H9 (cell line): ENCODE measurements around the gene DNASE1L1. TPM values are rescaled to one million over a fixed set of nuclear protein-coding genes. Genes with fewer than 3 reads are reported as not detected.

Experiments
- DNase-seq: peaks from one replicate; pipeline ENCODE4 v3.0.0-alpha.2; 2017
- H2AFZ ChIP-seq: one replicate; pipeline ENCODE4 v1.6.1; 2013; ENCODE audit warnings: mild to moderate bottlenecking, low read length, control low read depth, moderate library complexity
- H2AK5ac ChIP-seq: 2 replicates; pipeline ENCODE4 v1.6.1; 2013; ENCODE audit warnings: low read length, control low read depth, mixed read lengths; ENCODE audit not compliant: insufficient read length
- H2BK120ac ChIP-seq: one replicate; pipeline ENCODE4 v1.6.1; 2013; ENCODE audit warnings: low read depth, mild to moderate bottlenecking, low read length, control low read depth, inconsistent platforms; ENCODE audit not compliant: poor library complexity, severe bottlenecking
- H2BK12ac ChIP-seq: 2 replicates; pipeline ENCODE4 v1.6.1; 2013; ENCODE audit warnings: low read length, control low read depth, mixed read lengths, low read depth; ENCODE audit not compliant: insufficient read length
- H2BK15ac ChIP-seq: 2 replicates; pipeline ENCODE4 v1.6.1; 2013; ENCODE audit warnings: low read depth, low read length, control low read depth
- H2BK20ac ChIP-seq: one replicate; pipeline ENCODE4 v1.6.1; 2013; ENCODE audit warnings: low read depth, mild to moderate bottlenecking, low read length, control low read depth, inconsistent platforms; ENCODE audit not compliant: poor library complexity, severe bottlenecking
- H2BK5ac ChIP-seq: 2 replicates; pipeline ENCODE4 v1.6.1; 2013; ENCODE audit warnings: low read length, control low read depth, mixed read lengths; ENCODE audit not compliant: insufficient read length
- H3K14ac ChIP-seq: 2 replicates; pipeline ENCODE4 v1.6.1; 2013; ENCODE audit warnings: low read length, control low read depth; ENCODE audit not compliant: insufficient read depth
- H3K18ac ChIP-seq: 2 replicates; pipeline ENCODE4 v1.6.1; 2013; ENCODE audit warnings: low read depth, mild to moderate bottlenecking, mixed read lengths, low read length, control low read depth; ENCODE audit not compliant: insufficient read length
- H3K23ac ChIP-seq: 2 replicates; pipeline ENCODE4 v1.6.1; 2013; ENCODE audit warnings: low read length, control low read depth, mixed read lengths, low read depth; ENCODE audit not compliant: insufficient read length
- H3K23me2 ChIP-seq: 2 replicates; pipeline ENCODE4 v1.6.1; 2013; ENCODE audit warnings: low read depth, mild to moderate bottlenecking, mixed read lengths, low read length, control low read depth; ENCODE audit not compliant: insufficient read length, poor library complexity, severe bottlenecking
- H3K27ac ChIP-seq: 2 replicates; pipeline ENCODE4 v1.5.1; 2013; ENCODE audit warnings: low read length, control low read depth, mixed read lengths, low read depth; ENCODE audit not compliant: insufficient read length
- H3K27me3 ChIP-seq: 2 replicates; pipeline ENCODE4 v1.6.1; 2013; ENCODE audit warnings: low read length, control low read depth, inconsistent platforms; ENCODE audit not compliant: insufficient read depth
- H3K4ac ChIP-seq: 2 replicates; pipeline ENCODE4 v1.6.1; 2013; ENCODE audit warnings: low read depth, mild to moderate bottlenecking, control low read depth, inconsistent platforms, low read length, moderate library complexity
- H3K4me1 ChIP-seq: 2 replicates; pipeline ENCODE4 v1.6.1; 2013; ENCODE audit warnings: low read length, control low read depth, inconsistent platforms; ENCODE audit not compliant: insufficient read depth
- H3K4me2 ChIP-seq: 2 replicates; pipeline ENCODE4 v1.6.1; 2013; ENCODE audit warnings: low read length, control low read depth, mixed read lengths; ENCODE audit not compliant: insufficient read length, insufficient read depth
- H3K56ac ChIP-seq: 2 replicates; pipeline ENCODE4 v1.6.1; 2013; ENCODE audit warnings: low read depth, mild to moderate bottlenecking, mixed read lengths, low read length, control low read depth; ENCODE audit not compliant: insufficient read length
- H3K79me1 ChIP-seq: 2 replicates; pipeline ENCODE4 v1.6.1; 2013; ENCODE audit warnings: low read depth, mild to moderate bottlenecking, moderate library complexity, low read length, control low read depth, inconsistent platforms; ENCODE audit not compliant: insufficient read depth, poor library complexity, severe bottlenecking
- H3K79me2 ChIP-seq: 2 replicates; pipeline ENCODE4 v1.6.1; 2013; ENCODE audit warnings: low read length, control low read depth, inconsistent platforms; ENCODE audit not compliant: insufficient read depth
- H3K9ac ChIP-seq: 2 replicates; pipeline ENCODE4 v1.6.1; 2013; ENCODE audit warnings: low read length, control low read depth, mixed read lengths; ENCODE audit not compliant: insufficient read length; ENCODE audit errors: extremely low read depth
- H3K9me3 ChIP-seq: one replicate; pipeline ENCODE4 v1.6.1; 2013; ENCODE audit warnings: low read depth, low read length, inconsistent platforms; ENCODE audit not compliant: control insufficient read depth
- H3T11ph ChIP-seq: one replicate; pipeline ENCODE4 v1.6.1; 2013; ENCODE audit warnings: mild to moderate bottlenecking, low read length, control low read depth, inconsistent platforms
- H4K20me1 ChIP-seq: one replicate; pipeline ENCODE4 v1.6.1; 2013; ENCODE audit not compliant: control insufficient read depth, insufficient read length, insufficient read depth
- H4K5ac ChIP-seq: 2 replicates; pipeline ENCODE4 v1.6.1; 2013; ENCODE audit warnings: low read depth, mild to moderate bottlenecking, mixed read lengths, low read length, control low read depth; ENCODE audit not compliant: insufficient read length
- H4K8ac ChIP-seq: replicated peaks from 2 replicates; pipeline ENCODE4 v1.6.1; 2013; ENCODE audit warnings: low read length, control low read depth, mixed read lengths, low read depth; ENCODE audit not compliant: insufficient read length
- H4K91ac ChIP-seq: 2 replicates; pipeline ENCODE4 v1.6.1; 2013; ENCODE audit warnings: low read depth, mild to moderate bottlenecking, moderate library complexity, mixed read lengths, low read length, control low read depth; ENCODE audit not compliant: insufficient read length
- H3K27ac Mint-ChIP-seq, 3 experiments: 2 replicates in 2 of 3; 3 replicates in 1 of 3; pipeline ENCODE4 v1.8.0; 2020 to 2021; ENCODE audit warnings: mixed read lengths in 3 of 3, mild to moderate bottlenecking in 1 of 3, moderate library complexity in 1 of 3
- H3K27me3 Mint-ChIP-seq: 2 replicates; pipeline ENCODE4 v1.8.0; 2021; ENCODE audit warnings: low read depth, mild to moderate bottlenecking, moderate library complexity, mixed read lengths
- H3K36me3 Mint-ChIP-seq, 3 experiments: 2 replicates in 2 of 3; 3 replicates in 1 of 3; pipeline ENCODE4 v1.8.0; 2020 to 2021; ENCODE audit warnings: low read depth in 3 of 3, mixed read lengths in 3 of 3; ENCODE audit not compliant: insufficient read depth in 1 of 3
- H3K4me1 Mint-ChIP-seq, 2 experiments: 2 replicates each; pipeline ENCODE4 v1.8.0; 2020; ENCODE audit warnings: mixed read lengths in 2 of 2
- H3K4me3 Mint-ChIP-seq, 2 experiments: 2 replicates in 1 of 2; 3 replicates in 1 of 2; pipeline ENCODE4 v1.8.0; 2020 to 2021; ENCODE audit warnings: mild to moderate bottlenecking in 2 of 2, mixed read lengths in 2 of 2, moderate library complexity in 1 of 2
- H3K9me3 Mint-ChIP-seq, 2 experiments: 2 replicates in 1 of 2; 3 replicates in 1 of 2; pipeline ENCODE4 v1.8.0; 2020; ENCODE audit warnings: mild to moderate bottlenecking in 2 of 2, mixed read lengths in 2 of 2, moderate library complexity in 1 of 2
- CTCF ChIP-seq: fragments of 200-600 bp; sonication (generic); conservative IDR thresholded peaks from 3 replicates; pipeline ENCODE4 v1.8.0; 2021; ENCODE audit warnings: antibody characterized with exemption, mild to moderate bottlenecking
- WGBS: extraction: QIAGEN DNeasy Blood & Tissue Kit; methylation state at CpG from one replicate; pipeline ENCODE4 v1.1.7; 2013; ENCODE audit warnings: missing lambda C conversion rate, low lambda C conversion rate, mixed read lengths; ENCODE audit not compliant: insufficient read length; ENCODE audit errors: extremely low coverage; 5-methylcytosine and 5-hydroxymethylcytosine counted together
- total RNA-seq: library from RNA; stranded (reverse); gene quantifications from 2 replicates; pipeline ENCODE4 v1.2.1, GENCODE V29; 2021

The DNASE1L1 gene
- total RNA-seq, 1 experiment from 2014 or later = 14.5 TPM

GRCh38 chrX:154441984-154442707, 33.1 kb upstream of the DNASE1L1 start:
- Histone ChIP-seq H4K5ac (no peak overlapping the region), H3K27ac (no peak overlapping the region), H3T11ph (no peak overlapping the region), H3K23ac (no peak overlapping the region), H3K79me2 (peaks cover 2% of the 10 kb centered on the region; the same call in 1 of the 2 replicates), H2AFZ (no peak overlapping the region), H3K9ac (no peak overlapping the region), H4K91ac (no peak overlapping the region), H2BK5ac (no peak overlapping the region), H2BK20ac (no peak overlapping the region), H3K18ac (no peak overlapping the region), H3K79me1 (no peaks in the 10 kb centered on the region), H2AK5ac (no peak overlapping the region), H4K8ac (no peak overlapping the region), H2BK120ac (no peak overlapping the region), H2BK15ac (no peak overlapping the region), H3K56ac (no peak overlapping the region), H4K20me1 (no peaks in the 10 kb centered on the region), H2BK12ac (no peak overlapping the region), H3K27me3 (no peaks in the 10 kb centered on the region), H3K4me1 (no peaks in the 10 kb centered on the region), H3K14ac (no peak overlapping the region), H3K4me2 (no peak overlapping the region), H3K9me3 (peaks cover 33% of the 10 kb centered on the region), H3K4ac (no peak overlapping the region), H3K23me2 (peaks cover 10% of the 10 kb centered on the region)
- no peak for DNase-seq
- Mint-ChIP-seq H3K4me3 (no peak overlapping the region), H3K9me3 (peaks cover 61 to 80% of the 10 kb centered on the region in 2 experiments), H3K27me3 (no peaks in the 10 kb centered on the region; the same call in none of the 2 replicates), H3K4me1 (peaks cover 8 to 10% of the 10 kb centered on the region in 2 experiments), H3K36me3 (peaks cover 25 to 66% (median 63%) of the 10 kb centered on the region in 3 experiments), H3K27ac (no peak overlapping the region)
- TF ChIP-seq CTCF = no peak
- WGBS = no CpG with 5 or more reads among the region's 21 CpGs
